Ecto neural progenitor cell (in vitro differentiated cells): ENCODE results near the gene S1PR2.

Source experiments
- DNase-seq: peaks from one replicate; pipeline ENCODE4 v3.0.0-alpha.2; 2018; ENCODE audit warnings: low spot score

The S1PR2 gene, protein sequence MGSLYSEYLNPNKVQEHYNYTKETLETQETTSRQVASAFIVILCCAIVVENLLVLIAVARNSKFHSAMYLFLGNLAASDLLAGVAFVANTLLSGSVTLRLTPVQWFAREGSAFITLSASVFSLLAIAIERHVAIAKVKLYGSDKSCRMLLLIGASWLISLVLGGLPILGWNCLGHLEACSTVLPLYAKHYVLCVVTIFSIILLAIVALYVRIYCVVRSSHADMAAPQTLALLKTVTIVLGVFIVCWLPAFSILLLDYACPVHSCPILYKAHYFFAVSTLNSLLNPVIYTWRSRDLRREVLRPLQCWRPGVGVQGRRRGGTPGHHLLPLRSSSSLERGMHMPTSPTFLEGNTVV

DNA sequence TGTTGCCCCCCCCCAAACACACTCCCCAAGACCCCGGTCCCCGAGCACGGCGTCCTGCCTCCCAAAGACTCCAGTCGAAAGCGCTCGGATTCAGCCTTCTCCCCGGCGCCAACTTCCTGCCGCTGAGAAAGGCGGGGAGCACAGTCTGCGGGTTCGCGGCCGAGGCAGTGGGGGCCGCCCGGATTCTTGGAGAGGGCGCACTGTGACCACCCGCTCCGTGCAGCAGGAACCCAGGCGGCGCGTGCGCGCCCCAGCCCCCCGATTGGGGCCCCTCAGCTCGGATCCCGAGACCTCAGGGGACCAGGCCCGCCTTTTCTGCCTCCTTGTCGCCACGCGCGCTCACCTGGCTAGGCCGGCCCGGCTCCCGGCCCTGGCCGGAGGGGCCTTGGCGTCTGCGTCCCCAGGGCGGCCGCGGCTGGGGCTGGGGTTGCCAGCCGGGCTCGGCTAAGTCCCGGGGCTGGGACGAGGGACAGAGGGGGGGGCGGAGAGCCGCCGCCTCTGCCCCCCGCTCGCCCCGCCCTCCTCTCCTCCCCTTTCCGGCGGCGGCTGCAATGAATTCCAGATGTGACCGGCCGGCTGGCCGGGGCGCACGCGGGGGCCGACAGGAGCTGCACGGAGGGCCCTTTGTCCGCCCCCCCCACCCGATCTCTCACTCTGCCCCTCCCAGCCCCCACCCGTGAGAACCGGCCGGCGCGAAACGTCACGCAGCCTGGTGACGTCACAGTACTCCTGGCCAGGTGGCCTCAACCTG lies at the start of gene S1PR2:
Gene S1PR2, minus strand, starts transcription at position 471 of the 751 bp plus-strand sequence. CDS start 6,426 bp downstream, outside the sequence.
- peak; percentile 90 for DNase-seq

DNA sequence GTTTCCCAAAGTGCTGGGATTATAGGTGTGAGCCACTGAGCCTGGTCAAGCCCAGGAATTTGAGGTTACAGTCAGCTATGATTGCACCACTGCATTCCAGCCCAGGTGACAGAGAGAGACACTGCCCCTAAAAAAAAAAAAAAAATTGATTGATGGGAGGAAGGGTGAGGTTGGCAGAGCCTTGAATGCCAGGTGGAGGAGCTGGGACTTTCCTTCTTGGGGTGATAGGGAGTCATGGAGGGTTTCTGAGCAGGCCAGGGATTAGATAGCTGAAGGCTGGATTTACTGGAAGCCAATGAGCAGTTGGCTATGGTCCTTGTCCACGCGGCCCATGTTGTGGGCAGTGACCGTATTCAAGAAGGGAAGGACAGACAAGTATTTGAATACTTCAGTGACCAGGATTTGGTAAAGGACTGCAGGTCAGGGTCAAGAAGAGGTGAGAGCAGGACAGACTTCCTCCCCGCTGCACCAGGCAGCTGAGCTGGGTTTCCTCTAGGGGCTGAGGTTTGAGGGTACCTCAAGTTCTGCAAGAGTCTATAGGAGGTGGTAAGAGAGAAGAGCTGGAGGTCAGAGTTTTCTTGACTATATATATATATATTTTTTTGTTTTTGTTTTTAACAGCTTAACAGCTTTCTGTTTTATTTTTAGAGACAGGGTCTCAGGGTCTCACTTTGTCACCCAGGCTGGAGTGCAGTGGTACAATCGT lies 48.8 kb upstream of the S1PR2 start:
- no peak for DNase-seq

DNA sequence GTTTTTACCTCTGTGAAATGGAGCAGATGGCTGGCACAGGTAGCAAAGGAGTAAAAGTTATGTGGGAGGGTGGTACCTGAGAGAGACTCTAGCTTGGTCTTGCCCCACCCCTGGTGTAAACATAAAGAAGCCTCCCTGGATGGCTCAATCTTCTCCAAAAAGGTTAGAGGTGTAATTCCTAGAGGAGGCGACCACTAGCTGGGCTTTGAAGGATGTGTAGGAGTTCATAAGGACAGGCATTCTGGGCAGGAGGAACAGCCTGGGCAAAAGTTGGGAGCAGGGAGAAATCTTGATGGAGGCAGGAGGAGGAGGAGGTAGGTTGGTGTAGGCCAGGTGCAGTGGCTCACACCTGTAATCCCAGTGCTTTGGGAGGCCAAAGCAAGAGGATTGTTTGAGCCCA lies 47.8 kb upstream of the S1PR2 start:
- no peak for DNase-seq

DNA sequence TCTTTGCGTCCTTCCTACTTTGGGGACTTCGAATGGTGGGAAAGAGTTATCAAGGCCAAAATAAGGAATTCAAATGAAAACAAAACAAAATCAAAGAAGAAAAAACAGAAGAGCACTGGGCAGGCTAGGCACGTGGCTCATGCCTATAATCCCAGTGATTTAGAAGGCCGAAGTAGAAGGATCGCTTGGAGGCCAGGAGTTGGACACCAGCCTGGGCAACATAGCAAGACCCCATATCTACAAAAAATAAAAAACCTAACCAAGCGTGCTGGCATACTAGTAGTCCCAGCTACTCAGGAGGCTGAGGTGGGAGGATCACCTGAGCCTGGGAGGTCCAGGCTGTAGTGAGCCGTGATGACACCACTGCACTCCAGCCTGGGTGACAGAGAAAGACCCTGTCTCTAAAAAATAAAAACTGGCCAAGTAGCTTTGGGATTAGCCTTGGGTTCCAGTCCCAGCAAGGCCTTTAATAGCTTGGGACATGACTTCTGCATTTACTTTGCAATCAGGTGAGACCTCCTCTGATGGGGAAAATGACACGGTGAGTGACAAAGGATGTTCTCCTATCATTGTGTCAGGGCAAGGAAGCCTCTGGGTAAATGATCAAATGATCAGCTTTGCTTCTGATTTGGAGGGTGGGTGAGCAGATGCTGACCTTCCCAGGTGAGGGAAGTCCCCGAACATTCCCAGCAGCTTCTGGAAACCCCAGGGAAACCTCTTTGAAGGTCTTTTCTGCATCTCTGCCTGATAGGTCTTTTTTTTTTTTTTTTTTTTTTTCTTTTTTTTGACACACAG lies 46.9 kb upstream of the S1PR2 start:
- DNase-seq: no peak

DNA sequence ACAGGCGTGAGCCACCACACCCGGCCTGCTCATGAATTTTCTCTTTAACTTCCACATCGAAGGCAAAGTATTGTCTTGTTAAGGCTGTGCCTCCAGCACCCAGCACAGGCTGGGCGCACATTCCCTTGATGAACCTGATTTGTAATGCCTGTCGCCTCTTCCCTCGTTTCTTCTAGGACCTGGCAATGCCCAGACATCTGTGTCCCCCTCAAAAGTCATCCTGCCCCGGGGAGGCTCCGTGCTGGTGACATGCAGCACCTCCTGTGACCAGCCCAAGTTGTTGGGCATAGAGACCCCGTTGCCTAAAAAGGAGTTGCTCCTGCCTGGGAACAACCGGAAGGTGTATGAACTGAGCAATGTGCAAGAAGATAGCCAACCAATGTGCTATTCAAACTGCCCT lies 43.5 kb upstream of the S1PR2 start:
- no peak for DNase-seq

DNA sequence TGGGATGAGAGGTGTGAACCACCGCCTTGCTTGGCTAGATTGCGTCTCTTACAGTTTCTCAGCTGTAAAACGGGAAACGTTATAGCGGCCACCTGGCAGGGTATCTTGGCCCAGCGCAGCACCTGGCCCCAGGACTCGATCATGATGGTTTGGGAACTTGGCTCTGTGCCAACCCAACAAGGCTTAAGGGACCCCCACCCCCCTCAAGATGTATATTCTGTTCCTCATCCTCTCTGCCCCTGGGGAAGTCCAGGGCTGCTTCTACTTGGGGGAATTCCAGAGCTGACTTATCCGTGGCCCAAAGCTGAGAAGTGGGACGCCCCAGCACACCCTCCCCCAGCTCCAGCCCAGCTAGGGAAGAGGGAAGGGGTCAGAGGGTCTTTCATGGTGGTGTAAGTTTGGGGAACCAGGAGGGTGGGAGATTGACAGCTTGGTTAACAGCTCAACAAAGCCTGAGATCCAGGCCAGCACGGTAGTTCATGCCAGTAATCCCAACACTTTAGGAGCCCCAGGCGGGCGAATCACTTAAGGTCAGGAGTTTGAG lies 40.5 kb upstream of the S1PR2 start:
- DNase-seq: no peak

DNA sequence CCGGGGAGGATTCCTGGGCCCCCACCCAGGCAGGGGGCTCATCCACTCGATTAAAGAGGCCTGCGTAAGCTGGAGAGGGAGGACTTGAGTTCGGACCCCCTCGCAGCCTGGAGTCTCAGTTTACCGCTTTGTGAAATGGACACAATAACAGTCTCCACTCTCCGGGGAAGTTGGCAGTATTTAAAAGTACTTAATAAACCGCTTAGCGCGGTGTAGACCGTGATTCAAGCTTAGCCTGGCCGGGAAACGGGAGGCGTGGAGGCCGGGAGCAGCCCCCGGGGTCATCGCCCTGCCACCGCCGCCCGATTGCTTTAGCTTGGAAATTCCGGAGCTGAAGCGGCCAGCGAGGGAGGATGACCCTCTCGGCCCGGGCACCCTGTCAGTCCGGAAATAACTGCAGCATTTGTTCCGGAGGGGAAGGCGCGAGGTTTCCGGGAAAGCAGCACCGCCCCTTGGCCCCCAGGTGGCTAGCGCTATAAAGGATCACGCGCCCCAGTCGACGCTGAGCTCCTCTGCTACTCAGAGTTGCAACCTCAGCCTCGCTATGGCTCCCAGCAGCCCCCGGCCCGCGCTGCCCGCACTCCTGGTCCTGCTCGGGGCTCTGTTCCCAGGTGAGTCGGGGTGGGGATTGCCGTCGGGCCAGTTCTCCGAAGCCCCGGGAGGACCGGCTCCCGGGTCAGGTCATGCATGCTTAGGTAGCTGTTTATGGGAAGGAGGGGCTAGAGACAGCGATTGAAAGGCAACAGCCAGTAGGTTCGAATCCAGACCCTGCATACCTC lies 39.7 kb upstream of the S1PR2 start, which contains the start of gene ICAM1:
Gene ICAM1, plus strand, starts transcription at position 505 of the 779 bp plus-strand sequence. Its CDS starts 40 bp downstream, at position 545.
- DNase-seq: peak; percentile 67

DNA sequence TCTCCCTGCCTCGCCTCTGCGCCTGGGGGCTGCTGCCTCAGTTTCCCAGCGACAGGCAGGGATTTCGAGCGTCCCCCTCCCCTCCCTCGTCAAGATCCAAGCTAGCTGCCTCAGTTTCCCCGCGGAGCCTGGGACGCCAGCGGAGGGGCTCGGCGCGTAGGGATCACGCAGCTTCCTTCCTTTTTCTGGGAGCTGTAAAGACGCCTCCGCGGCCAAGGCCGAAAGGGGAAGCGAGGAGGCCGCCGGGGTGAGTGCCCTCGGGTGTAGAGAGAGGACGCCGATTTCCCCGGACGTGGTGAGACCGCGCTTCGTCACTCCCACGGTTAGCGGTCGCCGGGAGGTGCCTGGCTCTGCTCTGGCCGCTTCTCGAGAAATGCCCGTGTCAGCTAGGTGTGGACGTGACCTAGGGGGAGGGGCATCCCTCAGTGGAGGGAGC lies 39.1 kb upstream of the S1PR2 start:
- DNase-seq: no peak

DNA sequence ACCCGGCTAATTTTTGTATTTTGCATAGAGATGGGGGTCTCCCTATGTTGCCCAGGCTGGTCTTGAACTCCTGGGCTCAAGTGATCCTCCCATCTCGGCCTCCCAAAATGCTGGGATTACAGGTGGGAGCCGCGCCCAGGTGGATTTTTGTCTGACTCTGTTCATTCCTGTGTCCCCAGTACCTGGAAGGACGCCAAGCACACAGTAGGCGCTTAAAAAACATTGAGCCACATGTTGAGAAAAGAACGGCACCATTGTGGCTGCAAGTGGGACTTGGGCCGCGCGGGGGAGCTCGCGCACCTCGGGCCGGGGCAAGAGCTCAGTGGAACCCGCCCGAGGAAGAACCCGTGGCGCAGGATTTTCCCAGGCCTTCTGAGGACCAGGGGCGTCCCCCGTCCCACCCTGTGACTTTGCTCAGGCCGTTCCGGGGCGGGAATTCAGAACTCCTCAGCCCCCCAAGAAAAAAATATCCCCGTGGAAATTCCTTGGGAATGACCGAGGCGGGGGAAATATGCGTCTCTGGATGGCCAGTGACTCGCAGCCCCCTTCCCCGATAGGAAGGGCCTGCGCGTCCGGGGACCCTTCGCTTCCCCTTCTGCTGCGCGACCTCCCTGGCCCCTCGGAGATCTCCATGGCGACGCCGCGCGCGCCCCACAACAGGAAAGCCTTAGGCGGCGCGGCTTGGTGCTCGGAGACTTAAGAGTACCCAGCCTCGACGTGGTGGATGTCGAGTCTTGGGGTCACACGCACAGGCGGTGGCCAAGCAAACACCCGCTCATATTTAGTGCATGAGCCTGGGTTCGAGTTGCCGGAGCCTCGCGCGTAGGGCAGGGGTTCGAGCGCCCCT lies 38.4 kb upstream of the S1PR2 start:
- DNase-seq: peak; percentile 89

DNA sequence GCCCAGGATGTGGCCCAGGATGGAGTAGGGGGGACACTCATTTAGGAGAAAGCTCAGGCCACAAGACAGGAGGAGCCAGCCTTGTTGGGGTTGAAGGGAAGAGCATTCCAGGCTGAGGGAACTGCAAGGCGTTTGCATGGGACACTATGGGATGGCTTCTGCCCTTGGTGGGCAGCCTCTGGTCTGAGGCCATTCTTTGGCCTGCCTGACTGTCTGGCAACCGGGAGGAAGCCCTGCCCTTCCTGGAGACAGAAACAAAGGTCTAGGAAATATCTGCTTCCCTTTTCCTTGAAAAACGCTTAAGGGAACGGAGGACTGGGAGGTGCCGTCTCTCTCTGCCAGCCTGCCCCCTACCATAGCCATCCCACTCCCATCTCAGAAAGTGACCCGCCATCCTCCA lies 36.9 kb upstream of the S1PR2 start:
- DNase-seq: no peak

DNA sequence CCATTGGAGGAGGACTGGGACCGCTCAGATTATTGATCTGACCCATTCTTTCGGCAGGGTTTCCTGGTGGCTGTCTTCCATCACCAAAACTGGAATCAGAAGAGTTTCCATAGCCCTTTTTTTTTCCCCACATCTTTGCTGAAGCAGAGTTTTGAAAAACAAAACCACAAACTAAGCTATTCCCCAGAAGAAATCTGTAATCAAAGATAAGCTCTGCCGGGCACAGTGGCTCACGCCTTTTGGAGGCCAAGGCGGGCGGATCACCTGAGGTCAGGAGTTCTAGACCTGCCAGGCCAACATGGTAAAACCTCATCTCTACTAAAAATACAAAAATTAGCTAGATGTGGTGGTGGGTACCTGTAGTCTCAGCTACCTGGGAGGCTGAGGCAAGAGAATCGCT lies 35.6 kb upstream of the S1PR2 start:
- no peak for DNase-seq

DNA sequence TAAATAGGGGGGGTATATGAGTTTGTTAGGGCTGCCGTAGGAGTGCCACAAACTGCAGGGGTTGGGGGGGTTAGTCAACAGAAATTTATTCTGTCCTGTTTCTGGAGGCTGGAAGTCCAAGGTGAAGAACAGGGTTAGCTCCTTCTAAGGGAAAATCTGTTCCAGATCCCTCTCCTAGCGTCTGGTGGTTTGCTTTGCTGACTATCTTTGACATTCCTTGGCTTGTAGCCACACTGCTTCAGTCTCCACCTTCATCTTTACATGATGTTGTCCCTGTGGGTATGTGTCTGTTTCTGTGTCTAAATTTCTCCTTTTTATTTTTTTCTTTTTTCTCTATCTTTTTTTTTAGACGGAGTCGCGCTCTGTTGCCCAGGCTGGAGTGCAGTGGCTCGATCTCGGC lies 31.6 kb upstream of the S1PR2 start:
- no peak for DNase-seq

DNA sequence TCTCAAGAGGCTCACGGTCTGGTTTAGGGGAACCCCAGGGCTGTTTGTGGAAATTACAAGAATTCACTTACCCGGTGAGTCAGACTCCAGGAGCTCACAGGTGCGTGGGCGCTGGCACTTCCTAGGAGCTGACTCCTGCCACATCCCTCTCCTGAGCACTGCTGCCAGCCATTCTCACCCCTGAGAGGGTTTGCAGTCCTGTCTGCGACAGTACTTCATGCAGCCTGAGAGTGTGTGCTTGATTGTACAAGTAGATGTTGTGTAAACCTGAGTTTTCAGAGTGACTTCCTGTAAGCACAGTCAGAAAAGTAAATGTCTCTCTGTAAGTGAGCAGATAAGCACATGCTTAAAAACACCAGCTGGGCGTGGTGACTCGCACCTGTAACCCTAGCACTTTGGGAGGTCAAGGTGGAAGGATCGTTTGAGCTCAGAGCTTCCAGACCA lies 29.0 kb upstream of the S1PR2 start:
- DNase-seq: no peak

DNA sequence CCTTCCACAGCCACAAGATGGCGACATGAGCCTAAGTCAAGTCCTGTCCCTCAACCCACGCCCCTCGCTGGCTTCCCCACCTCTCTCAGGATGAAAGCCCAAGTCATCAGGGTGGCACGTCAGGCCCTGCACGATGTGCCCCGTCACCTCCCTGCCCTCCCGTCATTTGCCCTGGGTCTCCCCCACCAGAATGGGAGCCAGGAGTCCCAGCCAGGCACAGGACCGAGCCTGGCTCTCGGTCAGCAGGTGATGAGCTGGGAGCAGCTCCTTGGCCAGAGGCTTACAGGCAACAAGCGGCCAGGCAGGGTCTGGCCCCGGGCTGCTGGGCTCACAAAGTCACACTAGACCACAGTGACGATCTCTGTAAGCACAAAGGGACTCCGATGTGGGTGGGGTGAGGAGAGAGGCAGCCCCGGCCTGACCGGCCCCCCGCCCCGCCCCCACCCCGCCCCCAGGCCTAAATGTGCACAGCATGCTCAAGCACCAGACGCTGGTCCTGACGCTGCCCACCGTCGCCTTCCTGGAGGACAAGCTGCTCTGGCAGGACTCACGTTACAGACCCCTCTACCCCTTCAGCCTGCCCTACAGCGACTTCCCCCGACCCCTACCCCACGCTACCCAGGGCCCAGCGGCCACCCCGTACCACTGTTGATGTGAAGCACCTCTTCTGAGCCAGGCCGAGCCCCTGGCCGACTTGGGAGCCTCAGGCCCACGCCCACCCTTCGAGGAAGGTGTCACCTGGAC lies 28.2 kb upstream of the S1PR2 start:
- peak; percentile 88 for DNase-seq

DNA sequence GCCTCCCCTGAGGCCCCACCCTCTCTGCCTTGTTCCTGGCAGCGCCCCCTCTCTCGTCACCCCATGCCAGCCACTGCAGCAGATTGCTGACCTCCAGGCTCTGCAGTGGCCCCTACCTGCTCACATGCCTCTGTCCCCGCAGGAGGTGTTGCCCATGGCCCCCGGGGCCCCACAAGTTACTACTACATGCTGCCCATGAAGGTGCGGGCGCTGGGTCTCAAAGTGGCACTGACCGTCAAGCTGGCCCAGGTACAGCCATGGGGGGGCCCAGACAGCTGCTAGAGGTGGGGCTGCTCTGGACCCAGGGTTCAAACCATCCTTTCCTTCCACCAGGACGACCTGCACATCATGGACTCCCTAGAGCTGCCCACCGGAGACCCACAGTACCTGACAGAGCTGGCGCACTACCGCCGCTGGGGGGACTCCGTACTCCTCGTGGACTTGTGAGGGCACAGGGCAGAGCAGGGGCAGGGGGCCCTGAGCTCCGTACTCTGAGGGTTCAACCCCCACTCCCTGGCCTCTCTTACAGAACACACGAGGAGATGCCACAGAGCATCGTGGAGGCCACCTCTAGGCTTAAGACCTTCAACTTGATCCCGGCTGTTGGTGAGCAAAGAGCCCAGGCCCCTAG lies 27.1 kb upstream of the S1PR2 start:
- no peak for DNase-seq

DNA sequence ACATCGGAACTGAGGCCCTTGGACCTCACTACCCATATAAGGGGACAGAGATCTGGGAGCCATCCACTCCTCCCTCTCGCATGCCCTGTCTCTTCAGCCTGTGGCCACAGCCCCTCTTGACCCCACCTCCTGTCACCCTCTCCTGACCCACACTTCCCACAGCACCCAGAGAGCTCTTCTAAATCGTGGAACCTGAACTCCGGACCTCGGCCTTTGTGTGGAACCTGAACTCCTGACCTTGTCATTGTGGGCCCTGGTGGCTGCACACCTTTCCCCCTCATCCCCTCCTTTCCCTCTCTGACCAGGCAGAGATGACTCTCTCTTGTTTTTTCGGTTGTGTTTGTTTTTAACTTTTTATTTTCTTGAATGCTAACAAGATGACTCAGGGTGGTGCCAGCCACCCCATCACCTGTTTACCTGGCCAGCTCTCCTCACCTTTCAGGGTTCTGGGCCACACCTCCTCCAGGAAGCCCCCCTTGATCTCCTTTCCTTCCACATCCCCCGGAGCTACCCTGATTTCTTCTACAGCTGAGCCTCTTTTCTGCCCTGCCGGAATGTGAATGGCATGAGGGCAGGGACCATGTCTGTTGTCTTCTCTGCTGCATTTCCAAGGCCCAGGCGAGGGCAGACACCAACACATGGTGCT lies 26.0 kb upstream of the S1PR2 start:
- DNase-seq: no peak

DNA sequence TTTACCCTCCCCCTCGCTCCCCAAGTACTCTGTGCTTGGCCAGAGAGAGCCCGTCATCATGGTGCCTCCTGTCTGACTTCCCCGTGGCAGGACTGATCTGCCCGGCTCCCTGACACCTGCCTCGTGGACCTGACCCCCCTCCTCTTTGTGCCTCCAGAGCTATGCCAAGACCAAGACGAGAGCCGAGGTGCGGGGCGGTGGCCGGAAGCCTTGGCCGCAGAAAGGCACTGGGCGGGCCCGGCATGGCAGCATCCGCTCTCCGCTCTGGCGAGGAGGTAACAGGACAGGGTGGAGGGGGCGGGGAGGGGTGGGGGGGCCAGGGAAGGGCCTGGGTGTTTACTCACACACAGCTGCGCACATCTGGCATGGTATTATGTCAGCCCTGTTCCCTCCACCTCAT lies 25.4 kb upstream of the S1PR2 start:
- DNase-seq: no peak

DNA sequence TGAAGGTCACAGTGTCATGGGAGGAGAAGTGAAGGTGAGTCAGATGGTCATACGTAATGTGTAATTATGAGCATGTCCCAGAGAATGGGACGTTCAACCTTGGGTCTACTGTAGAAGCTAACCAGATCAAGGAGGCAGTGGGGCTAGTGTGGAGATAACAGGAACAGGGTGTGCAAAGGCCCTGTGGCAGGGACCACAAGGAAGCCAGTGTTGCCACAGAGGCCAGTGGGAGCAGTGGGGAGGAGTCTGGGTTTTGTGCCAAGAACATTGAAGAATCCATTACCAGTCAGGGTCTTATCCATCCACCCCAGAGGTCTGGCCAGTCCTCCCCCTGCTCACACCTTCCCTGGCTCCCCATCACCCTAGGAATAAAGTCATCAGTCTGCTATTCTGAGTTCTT lies 24.2 kb upstream of the S1PR2 start:
- no peak for DNase-seq
